HUES64 (cell line): ENCODE results near the gene ARHGEF37.
"Not testable (repeated sequence)": the region's sequence is repeated elsewhere in the genome, so short reads cannot be mapped to it uniquely, and the experiment has no call there.

Source experiments
- H3K27ac ChIP-seq: 2 replicates; pipeline ENCODE4 v1.7.0; 2013; ENCODE audit warnings: low read depth, low read length, inconsistent platforms
- H3K27me3 ChIP-seq: 2 replicates; pipeline ENCODE4 v1.6.1; 2013; ENCODE audit warnings: mild to moderate bottlenecking, low read length; ENCODE audit not compliant: insufficient read depth
- H3K36me3 ChIP-seq: 2 replicates; pipeline ENCODE4 v1.6.1; 2013; ENCODE audit warnings: mild to moderate bottlenecking, low read length; ENCODE audit not compliant: insufficient read depth
- H3K4me1 ChIP-seq: 2 replicates; pipeline ENCODE4 v1.6.1; 2013; ENCODE audit warnings: mild to moderate bottlenecking, low read length, moderate library complexity; ENCODE audit not compliant: insufficient read depth
- H3K4me3 ChIP-seq: 2 replicates; pipeline ENCODE4 v1.5.1; 2013; ENCODE audit warnings: mild to moderate bottlenecking, low read length, moderate library complexity
- H3K9ac ChIP-seq: 2 replicates; pipeline ENCODE4 v1.6.1; 2013; ENCODE audit warnings: mild to moderate bottlenecking, low read depth, low read length
- H3K9me3 ChIP-seq: 2 replicates; pipeline ENCODE4 v1.6.1; 2013; ENCODE audit warnings: low read depth, low read length; ENCODE audit not compliant: insufficient read depth
- WGBS: fragments of 150-250, 120-280 bp; methylation state at CpG from one replicate; pipeline ENCODE4 v1.1.7; 2013; ENCODE audit warnings: missing lambda C conversion rate; 5-methylcytosine and 5-hydroxymethylcytosine counted together

Gene ARHGEF37

GRCh38 chr5:149586708-149587318 is 5.5 kb downstream of the ARHGEF37 start:
- H3K27ac ChIP-seq = no peak overlapping the region
- H3K4me1 ChIP-seq = peaks cover 8% of the 10 kb centered on the region; the same call in 1 of the 2 replicates
- no peak overlapping the region for H3K4me3 ChIP-seq
- H3K9me3 ChIP-seq = no peaks in the 10 kb centered on the region
- 100% methylated on average over 1 of the region's 1 CpG for WGBS
- H3K36me3 ChIP-seq = no peaks in the 10 kb centered on the region
- H3K27me3 ChIP-seq = peaks cover 3% of the 10 kb centered on the region
- no peak overlapping the region for H3K9ac ChIP-seq

- Histone ChIP-seq H3K9ac (no peak overlapping the region), H3K27ac (no peak overlapping the region), H3K4me1 (no peaks in the 10 kb centered on the region), H3K27me3 (no peaks in the 10 kb centered on the region), H3K4me3 (no peak overlapping the region), H3K9me3 (no peaks in the 10 kb centered on the region), H3K36me3 (no peaks in the 10 kb centered on the region)
- 96% methylated on average over 1 of the region's 1 CpG for WGBS
Measured at GRCh38 chr5:149588936-149589335, 7.6 kb downstream of the ARHGEF37 start.

GRCh38 chr5:149593370-149593769 is 12.1 kb downstream of the ARHGEF37 start:
- Histone ChIP-seq H3K9me3 (no peaks in the 10 kb centered on the region), H3K27ac (no peak overlapping the region), H3K4me3 (no peak overlapping the region), H3K4me1 (no peaks in the 10 kb centered on the region; the same call in 1 of the 2 replicates), H3K9ac (no peak overlapping the region), H3K36me3 (no peaks in the 10 kb centered on the region), H3K27me3 (no peaks in the 10 kb centered on the region)
- 86% methylated on average over 2 of the region's 2 CpGs for WGBS

- no peaks in the 10 kb centered on the region for H3K9me3 ChIP-seq
- no peaks in the 10 kb centered on the region; the same call in 1 of the 2 replicates for H3K4me1 ChIP-seq
- H3K27ac ChIP-seq = no peak overlapping the region
- H3K9ac ChIP-seq = no peak overlapping the region
- H3K27me3 ChIP-seq = no peaks in the 10 kb centered on the region
- WGBS = 90% methylated on average over 5 of the region's 5 CpGs
- no peak overlapping the region for H3K4me3 ChIP-seq
- no peaks in the 10 kb centered on the region for H3K36me3 ChIP-seq
Measured at GRCh38 chr5:149594206-149594895, 13.1 kb downstream of the ARHGEF37 start.

GRCh38 chr5:149595105-149595504 is 13.8 kb downstream of the ARHGEF37 start:
- H3K4me1 ChIP-seq, H3K27ac ChIP-seq, H3K9ac ChIP-seq, H3K9me3 ChIP-seq, H3K27me3 ChIP-seq, H3K4me3 ChIP-seq, H3K36me3 ChIP-seq: not testable (repeated sequence)
- 92% methylated on average over 3 of the region's 3 CpGs for WGBS

GRCh38 chr5:149596712-149597111 is 15.4 kb downstream of the ARHGEF37 start:
- Histone ChIP-seq H3K36me3 (no peaks in the 10 kb centered on the region), H3K9me3 (no peaks in the 10 kb centered on the region), H3K4me1 (no peaks in the 10 kb centered on the region; the same call in 1 of the 2 replicates), H3K4me3 (no peak overlapping the region), H3K9ac (no peak overlapping the region), H3K27me3 (no peaks in the 10 kb centered on the region), H3K27ac (no peak overlapping the region)
- 86% methylated on average over 2 of the region's 2 CpGs for WGBS

- Histone ChIP-seq H3K27ac (no peak overlapping the region), H3K27me3 (no peaks in the 10 kb centered on the region), H3K36me3 (no peaks in the 10 kb centered on the region), H3K9ac (no peak overlapping the region), H3K4me1 (no peaks in the 10 kb centered on the region; the same call in 1 of the 2 replicates), H3K9me3 (no peaks in the 10 kb centered on the region), H3K4me3 (no peak overlapping the region)
- 95% methylated on average over 7 of the region's 7 CpGs for WGBS
Measured at GRCh38 chr5:149597618-149598017, 16.3 kb downstream of the ARHGEF37 start.

GRCh38 chr5:149598234-149598633 is 16.9 kb downstream of the ARHGEF37 start:
- H3K4me1 ChIP-seq, H3K9me3 ChIP-seq, H3K27me3 ChIP-seq, H3K27ac ChIP-seq, H3K36me3 ChIP-seq, H3K4me3 ChIP-seq, H3K9ac ChIP-seq: not testable (repeated sequence)
- 93% methylated on average over 2 of the region's 2 CpGs for whole genome bisulfite sequencing

- Histone ChIP-seq H3K36me3 (no peaks in the 10 kb centered on the region), H3K9ac (no peak overlapping the region), H3K4me1 (no peaks in the 10 kb centered on the region; the same call in 1 of the 2 replicates), H3K27me3 (no peaks in the 10 kb centered on the region), H3K9me3 (no peaks in the 10 kb centered on the region), H3K27ac (no peak overlapping the region), H3K4me3 (no peak overlapping the region)
- 63% methylated on average over 3 of the region's 3 CpGs for WGBS
Measured at GRCh38 chr5:149598966-149599365, 17.7 kb downstream of the ARHGEF37 start.

- no peaks in the 10 kb centered on the region for H3K27me3 ChIP-seq
- H3K4me3 ChIP-seq = no peak overlapping the region
- H3K9me3 ChIP-seq = no peaks in the 10 kb centered on the region
- no peaks in the 10 kb centered on the region for H3K36me3 ChIP-seq
- H3K9ac ChIP-seq = no peak overlapping the region
- no peaks in the 10 kb centered on the region; the same call in 1 of the 2 replicates for H3K4me1 ChIP-seq
- no peak overlapping the region for H3K27ac ChIP-seq
- WGBS = 94% methylated on average over 2 of the region's 4 CpGs
Measured at GRCh38 chr5:149599375-149599774, 18.1 kb downstream of the ARHGEF37 start.

- 93% methylated on average over 3 of the region's 3 CpGs for WGBS
- no peaks in the 10 kb centered on the region for H3K27me3 ChIP-seq
- H3K4me1 ChIP-seq = no peaks in the 10 kb centered on the region; the same call in 1 of the 2 replicates
- H3K36me3 ChIP-seq = no peaks in the 10 kb centered on the region
- H3K27ac ChIP-seq = no peak overlapping the region
- no peak overlapping the region for H3K9ac ChIP-seq
- H3K4me3 ChIP-seq = no peak overlapping the region
- no peaks in the 10 kb centered on the region for H3K9me3 ChIP-seq
Measured at GRCh38 chr5:149600932-149601331, 19.6 kb downstream of the ARHGEF37 start.
